Measurements from ENCODE around the gene ASPSCR1. TPM values are rescaled to one million over a fixed set of nuclear protein-coding genes. Genes with fewer than 3 reads are reported as not detected.

The ASPSCR1 gene
- total and polyA plus RNA-seq, 2 of the 13 experiments (the other 11 are each of a cell fraction or from before 2014, with no cell fraction given) = 274 to 314 TPM

- TF ChIP-seq ZNF800 (CRISPR knock-in tag; IDR thresholded peaks at IDR 0.05) = no peak
- no peak for TF ChIP-seq ZNF740 (CRISPR knock-in tag; IDR thresholded peaks at IDR 0.05)
- TF ChIP-seq ZNF318 (CRISPR knock-in tag; IDR thresholded peaks at IDR 0.05) = no peak
- TF ChIP-seq PAXIP1 (CRISPR knock-in tag; conservative IDR thresholded peaks at IDR 0.05) = no peak
- no peak for TF ChIP-seq NFE2L2 (IDR thresholded peaks at IDR 0.05; ENCODE audit: low read length)
- 0 out of 2 replicates have a peak, but pooled peaks have one; percentile 40 for TF ChIP-seq BRD4 (CRISPR knock-in tag; IDR thresholded peaks at IDR 0.05)
- no peak for TF ChIP-seq RFX3 (CRISPR knock-in tag; IDR thresholded peaks at IDR 0.05)
- TF ChIP-seq ZBTB2 (CRISPR knock-in tag; IDR thresholded peaks at IDR 0.05; ENCODE audit: low read depth) = no peak
- no peak for TF ChIP-seq ZBTB7B (CRISPR knock-in tag; IDR thresholded peaks at IDR 0.05)
- no peak for TF ChIP-seq ZFAT (CRISPR knock-in tag; conservative IDR thresholded peaks at IDR 0.05)
- TF ChIP-seq ZMYM4 (CRISPR knock-in tag; IDR thresholded peaks at IDR 0.05) = no peak
- TF ChIP-seq ATF1 (CRISPR knock-in tag; IDR thresholded peaks at IDR 0.05) = no peak
- no peak for TF ChIP-seq SIN3A (IDR thresholded peaks at IDR 0.05; ENCODE audit: borderline replicate concordance, low read depth, low read length)
Measured at GRCh38 chr17:82064433-82065192, 87.2 kb downstream of the ASPSCR1 start (continued).
